GM12878 (cell line): Measurements from ENCODE around the gene MKNK1. TPM values are rescaled to one million over a fixed set of nuclear protein-coding genes. Genes with fewer than 3 reads are reported as not detected.

Experiments
- ATAC-seq: fragments of 200-7000 bp; cut with Tn5 transposase; 3 replicates; pipeline ENCODE4 v1.9.1; 2020; ENCODE audit warnings: mild to moderate bottlenecking, moderate library complexity
- BruUV-seq: library from RNA; stranded (reverse); fragments of 400-500 nt; replicated peaks from 2 replicates; lab custom pipeline; 2021; lab: Mats Ljungman, UMichigan
- CTCF ChIA-PET: fragments of 300-600 bp; sonication (Branson Sonifier 250); formaldehyde crosslinking; extraction: SDS; loops from one replicate; lab custom pipeline; 2021; ENCODE audit warnings: inconsistent platforms; lab: Yijun Ruan, JAX
- POLR2A ChIA-PET: fragments of 350-600 bp; formaldehyde crosslinking; extraction: SDS; loops from one replicate; lab custom pipeline; 2021; ENCODE audit warnings: inconsistent platforms; lab: Charles Lee
- RAD21 ChIA-PET: fragments of 300-600 bp; sonication (Branson Sonifier 250); formaldehyde crosslinking; loops from one replicate; lab custom pipeline; 2023; ENCODE audit warnings: antibody characterized with exemption; ENCODE audit not compliant: unreplicated experiment; lab: Charles Lee
- SMC1A ChIA-PET: fragments of 300-600 bp; sonication (Branson Sonifier 250); formaldehyde crosslinking; loops from one replicate; lab custom pipeline; 2023; ENCODE audit not compliant: unreplicated experiment, uncharacterized antibody; lab: Charles Lee
- DNase-seq: peaks from one replicate; pipeline ENCODE4 v3.0.0-alpha.2; 2011; ENCODE audit warnings: low read depth, low spot score
- FAIRE-seq: peaks from 3 replicates; lab custom pipeline; 2011; peaks lifted over from hg19 to GRCh38; lab: Jason Lieb, UNC
- H2AFZ ChIP-seq: 2 replicates; pipeline ENCODE4 v1.6.0; 2011; ENCODE audit warnings: low read depth, low read length, control low read depth; ENCODE audit not compliant: control insufficient read depth
- H3K27ac ChIP-seq: 2 replicates; pipeline ENCODE4 v1.5.1; 2011; ENCODE audit warnings: control low read depth; ENCODE audit not compliant: control insufficient read depth, insufficient read depth
- H3K27me3 ChIP-seq, 2 experiments: replicated peaks in 1 of 2; 2 replicates each; pipeline versions ENCODE4 v1.6.0 to v1.6.1; 2011; ENCODE audit warnings: low read length in 1 of 2; ENCODE audit not compliant: control insufficient read depth in 2 of 2, insufficient read depth in 2 of 2
- H3K36me3 ChIP-seq, 2 experiments: 2 replicates each; pipeline ENCODE4 v1.5.1; 2011; ENCODE audit warnings: low read length in 1 of 2; ENCODE audit not compliant: control insufficient read depth in 2 of 2, insufficient read depth in 2 of 2
- H3K4me1 ChIP-seq: 2 replicates; pipeline ENCODE4 v1.6.1; 2011; ENCODE audit warnings: mild to moderate bottlenecking, low read length, moderate library complexity, mixed read lengths; ENCODE audit not compliant: control insufficient read depth, insufficient read depth
- H3K4me2 ChIP-seq: 2 replicates; pipeline ENCODE4 v1.6.0; 2011; ENCODE audit warnings: control low read depth; ENCODE audit not compliant: control insufficient read depth, insufficient read depth
- H3K4me3 ChIP-seq: fragments of 200-600 bp; sonication (generic); 2 replicates; pipeline ENCODE4 v1.5.1; 2016
- H3K79me2 ChIP-seq: 2 replicates; pipeline ENCODE4 v1.6.0; 2011; ENCODE audit warnings: low read length; ENCODE audit not compliant: control insufficient read depth, insufficient read depth
- H3K9ac ChIP-seq: 2 replicates; pipeline ENCODE4 v1.8.0; 2011; ENCODE audit warnings: low read length, control low read depth, mixed read lengths; ENCODE audit not compliant: control insufficient read depth, insufficient read depth
- H3K9me3 ChIP-seq: replicated peaks from 3 replicates; pipeline ENCODE4 v1.5.1; 2011; ENCODE audit warnings: mild to moderate bottlenecking, low read length; ENCODE audit not compliant: control insufficient read depth, insufficient read depth
- H4K20me1 ChIP-seq: 2 replicates; pipeline ENCODE4 v1.6.0; 2011; ENCODE audit not compliant: control insufficient read depth, insufficient read depth
- CBX5 ChIP-seq: sonication (generic); IDR thresholded peaks from 2 replicates; pipeline ENCODE4 v1.6.1; 2016; ENCODE audit warnings: low read depth, moderate library complexity, mild to moderate bottlenecking, inconsistent platforms
- DPF2 ChIP-seq: fragments of 450-650 bp; IDR thresholded peaks from 2 replicates; pipeline ENCODE4 v1.6.1; 2017; ENCODE audit warnings: mild to moderate bottlenecking
- EGR1 ChIP-seq, 2 experiments: IDR thresholded peaks; 1 replicate in 1 of 2; 2 replicates in 1 of 2; pipeline ENCODE4 v1.6.1; 2011 to 2012; ENCODE audit warnings: low read depth in 2 of 2, low read length in 2 of 2, borderline replicate concordance in 1 of 2, mild to moderate bottlenecking in 1 of 2, moderate library complexity in 1 of 2
- HDAC2 ChIP-seq: fragments of 200-600 bp; sonication (generic); IDR thresholded peaks from 2 replicates; pipeline ENCODE4 v1.6.1; 2017
- MEF2A ChIP-seq: IDR thresholded peaks from 2 replicates; pipeline ENCODE4 v1.6.1; 2011; ENCODE audit warnings: low read depth, mild to moderate bottlenecking, low read length, moderate library complexity; ENCODE audit not compliant: insufficient read depth
- MYB ChIP-seq: fragments of 150-350 bp; IDR thresholded peaks from 2 replicates; pipeline ENCODE4 v1.6.1; 2014; ENCODE audit warnings: mild to moderate bottlenecking, low read depth, low read length, borderline replicate concordance
- NFXL1 ChIP-seq: fragments of 450-650 bp; IDR thresholded peaks from 2 replicates; pipeline ENCODE4 v1.6.1; 2017; ENCODE audit warnings: antibody characterized with exemption, mild to moderate bottlenecking, borderline replicate concordance
- PAX5 ChIP-seq: IDR thresholded peaks from 2 replicates; pipeline ENCODE4 v1.6.1; 2011; ENCODE audit warnings: low read depth, low read length, borderline replicate concordance
- RB1 ChIP-seq: fragments of 450-650 bp; formaldehyde crosslinking; IDR thresholded peaks from 2 replicates; pipeline ENCODE4 v1.6.1; 2017; ENCODE audit warnings: mild to moderate bottlenecking, borderline replicate concordance
- RFX5 ChIP-seq: IDR thresholded peaks from 2 replicates; pipeline ENCODE4 v1.6.1; 2011; ENCODE audit warnings: low read depth, low read length, improper control_type of control experiment
- SMAD5 ChIP-seq: IDR thresholded peaks from 2 replicates; pipeline ENCODE4 v1.6.1; 2016; ENCODE audit warnings: antibody characterized with exemption, low read depth
- SREBF1 ChIP-seq: IDR thresholded peaks from 2 replicates; pipeline ENCODE4 v1.6.1; 2012; ENCODE audit warnings: mild to moderate bottlenecking, low read length
- SUZ12 ChIP-seq: fragments of 200-600 bp; sonication (generic); IDR thresholded peaks from one replicate; pipeline ENCODE4 v1.6.1; 2018; ENCODE audit warnings: antibody characterized with exemption, mild to moderate bottlenecking; ENCODE audit not compliant: unreplicated experiment
- TAF1 ChIP-seq: IDR thresholded peaks from 2 replicates; pipeline ENCODE4 v1.6.1; 2011; ENCODE audit warnings: mild to moderate bottlenecking, low read depth, low read length, borderline replicate concordance
- TCF7 ChIP-seq: IDR thresholded peaks from 2 replicates; pipeline ENCODE4 v1.6.1; 2014; ENCODE audit warnings: antibody characterized with exemption, borderline replicate concordance
- WRNIP1 ChIP-seq: IDR thresholded peaks from 2 replicates; pipeline ENCODE4 v1.6.1; 2011; ENCODE audit warnings: low read depth, low read length, improper control_type of control experiment, borderline replicate concordance
- ZSCAN29 ChIP-seq: fragments of 450-650 bp; IDR thresholded peaks from 2 replicates; pipeline ENCODE4 v1.6.1; 2017; ENCODE audit warnings: mild to moderate bottlenecking, moderate library complexity
- WGBS: methylation state at CpG from one replicate; pipeline ENCODE4 v1.1.6; 2016; ENCODE audit warnings: low lambda C conversion rate; ENCODE audit not compliant: insufficient replicate concordance, insufficient coverage; ENCODE audit errors: missing lambda C conversion rate; 5-methylcytosine and 5-hydroxymethylcytosine counted together
- in situ Hi-C: fragments of 300-500 bp; cut with MboI; formaldehyde crosslinking; loops from 9 replicates; pipeline ENCODE4 v1.14.3; 2018; ENCODE audit warnings: mixed read lengths
- intact Hi-C: fragments of 100-400 bp; cut with micrococcal nuclease; formaldehyde crosslinking; loops from one replicate; pipeline ENCODE4 v1.14.2; 2022; ENCODE audit not compliant: unreplicated experiment
- polyA plus RNA-seq, 11 experiments: library from polyadenylated mRNA; depleted of rRNA in 4 of 11; unstranded in 6 of 11; stranded (reverse) in 5 of 11; fragments of >200 nt; fragmentation: Nextera tagmentation in 4 of 11; fragmentation: Illumina TruSeq in 1 of 11; extraction: Ambion mirVana in 4 of 11; extraction: Trizol in 1 of 11; gene quantifications; 1 replicate in 1 of 11; 2 replicates in 10 of 11; pipeline versions ENCODE4 v1.2.1 to v1.2.3, GENCODE V29; 2011 to 2016; ENCODE audit warnings: inconsistent platforms in 2 of 11, missing spikeins in 2 of 11, low read depth in 1 of 11
- total RNA-seq, 4 experiments: library from RNA; depleted of rRNA in 3 of 4; stranded (reverse); fragments of >200 nt in 3 of 4; fragmentation: Illumina TruSeq in 1 of 4; extraction: Trizol in 1 of 4; gene quantifications; 2 replicates each; pipeline versions ENCODE4 v1.2.1 to v1.2.3, GENCODE V29; 2013 to 2021
- TF ChIP-seq, protein P1 (sequence below): IDR thresholded peaks from 2 replicates; pipeline ENCODE4 v1.6.1; 2012; ENCODE audit warnings: low read depth, low read length, improper control_type of control experiment
- TF ChIP-seq, protein P2 (sequence below): fragments of 450-650 bp; IDR thresholded peaks from 2 replicates; pipeline ENCODE4 v1.6.1; 2016; ENCODE audit warnings: mild to moderate bottlenecking
- TF ChIP-seq, protein P3 (sequence below): fragments of 450-650 bp; IDR thresholded peaks from 2 replicates; pipeline ENCODE4 v1.6.1; 2017; ENCODE audit warnings: borderline replicate concordance

Gene MKNK1
- total and polyA plus RNA-seq, 10 of the 15 experiments (the other 5 are each of a cell fraction or from before 2014, with no cell fraction given), result 13.7 to 29.9 (median 26.5) TPM

DNA sequence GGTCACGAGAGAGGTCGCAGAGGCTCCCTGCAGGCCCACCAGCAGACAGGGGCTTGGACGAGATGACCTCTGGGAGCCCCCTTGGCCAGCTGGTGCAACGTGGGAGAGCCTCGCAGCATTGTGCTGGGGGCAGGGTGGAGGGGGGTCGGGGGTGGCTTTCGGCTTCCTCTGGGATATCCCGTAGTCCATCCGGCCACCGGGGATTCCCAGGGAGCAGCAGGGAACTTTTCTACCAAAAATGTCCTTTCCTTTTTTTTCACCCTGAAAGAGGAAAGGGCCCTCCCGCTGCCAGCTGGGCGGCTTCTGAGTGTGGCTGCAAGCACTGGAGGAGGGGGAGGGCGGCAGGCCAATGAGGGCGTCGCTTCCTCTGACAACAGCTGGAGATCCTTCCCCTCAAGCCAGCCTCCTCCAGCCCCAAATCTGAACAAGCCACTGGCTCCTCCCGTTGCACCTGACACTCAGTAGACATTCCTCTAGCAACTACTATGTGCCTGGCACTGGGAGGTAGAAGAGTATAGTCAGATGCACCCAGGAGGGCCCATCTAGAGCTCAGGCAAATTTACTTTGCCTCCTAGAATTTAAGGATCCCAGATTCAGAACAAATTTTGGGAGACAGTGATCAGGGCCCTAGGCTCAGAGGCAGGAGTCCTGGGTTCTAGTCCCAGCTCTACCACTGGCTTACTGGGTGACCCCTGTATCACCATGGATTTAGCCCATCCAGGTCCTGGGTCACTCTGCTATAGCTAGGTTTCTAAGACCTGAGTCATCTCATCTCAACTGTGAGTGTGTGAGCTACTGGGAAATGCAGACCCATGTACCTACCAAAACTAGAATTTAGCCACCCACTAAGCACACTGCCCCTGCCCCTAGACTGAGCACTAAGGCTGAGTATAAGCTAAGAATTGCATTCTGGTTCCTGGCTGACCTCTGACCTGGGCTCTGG is 9.9 kb upstream of the MKNK1 start:
- Histone ChIP-seq H3K9me3 (no peaks in the 10 kb centered on the region), H3K27ac (peak overlapping the region; percentile 64), H3K9ac (peak overlapping the region; percentile 49; the same call in 1 of the 2 replicates), H3K27me3 (no peaks in the 10 kb centered on the region), H3K79me2 (peaks cover 36% of the 10 kb centered on the region), H4K20me1 (no peaks in the 10 kb centered on the region), H3K4me3 (peak overlapping the region; percentile 65; the same call in 1 of the 2 replicates), H3K36me3 (peaks cover 0 to 1% of the 10 kb centered on the region in 2 experiments; a peak in 1 of 4 replicates), H3K4me2 (peak overlapping the region; percentile 87), H3K4me1 (peaks cover 45% of the 10 kb centered on the region), H2AFZ (no peak overlapping the region)
- ChIA-PET POLR2A (interaction anchor here (0.6 to 8.8 kb wide), 4 partner anchors 8 to 105 kb away, joined by 3 to 124 read pairs (median 4); partner anchors contain the start of genes EFCAB14 and MKNK1), RAD21 (interaction anchor here (1.3 to 4.3 kb wide), 2 partner anchors 10 to 105 kb away, joined by 3 to 41 read pairs; partner anchors contain the start of genes EFCAB14 and MKNK1), CTCF (interaction anchor here (0.7 to 4.3 kb wide), 6 partner anchors 9 to 112 kb away, joined by 3 to 30 read pairs (median 3); partner anchors contain the start of genes ATPAF1 and MKNK1), SMC1A (interaction anchor here (0.8 to 2.0 kb wide), 5 partner anchors 8 to 84 kb away, joined by 3 to 14 read pairs (median 6); partner anchors contain the start of genes ATPAF1 and MKNK1)
- FAIRE-seq (no peak), DNase-seq (peak; percentile 42), ATAC-seq (peak; percentile 72)
- in situ Hi-C loops, result no loop called here
- intact Hi-C loops, result no loop called here
- 51% methylated on average over 15 of the region's 16 CpGs for WGBS
- no TSS peak for BruUV-seq
- TF ChIP-seq NFXL1, result no peak
- TF ChIP-seq SREBF1, result no peak
- TF ChIP-seq MYB, result no peak
- no peak for TF ChIP-seq EGR1 (IDR thresholded peaks at IDR 0.05; ENCODE audit: borderline replicate concordance in 1 of 2, low read depth in 2 of 2, low read length in 2 of 2)
- TF ChIP-seq SMAD5, result no peak
- 0 out of 2 replicates have a peak, but pooled peaks have one; percentile 20 for TF ChIP-seq MEF2A
- no peak for TF ChIP-seq TCF7
- TF ChIP-seq, protein P1, sequence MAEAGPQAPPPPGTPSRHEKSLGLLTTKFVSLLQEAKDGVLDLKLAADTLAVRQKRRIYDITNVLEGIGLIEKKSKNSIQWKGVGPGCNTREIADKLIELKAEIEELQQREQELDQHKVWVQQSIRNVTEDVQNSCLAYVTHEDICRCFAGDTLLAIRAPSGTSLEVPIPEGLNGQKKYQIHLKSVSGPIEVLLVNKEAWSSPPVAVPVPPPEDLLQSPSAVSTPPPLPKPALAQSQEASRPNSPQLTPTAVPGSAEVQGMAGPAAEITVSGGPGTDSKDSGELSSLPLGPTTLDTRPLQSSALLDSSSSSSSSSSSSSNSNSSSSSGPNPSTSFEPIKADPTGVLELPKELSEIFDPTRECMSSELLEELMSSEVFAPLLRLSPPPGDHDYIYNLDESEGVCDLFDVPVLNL, result no peak
- TF ChIP-seq PAX5, result no peak
- TF ChIP-seq, protein P2, sequence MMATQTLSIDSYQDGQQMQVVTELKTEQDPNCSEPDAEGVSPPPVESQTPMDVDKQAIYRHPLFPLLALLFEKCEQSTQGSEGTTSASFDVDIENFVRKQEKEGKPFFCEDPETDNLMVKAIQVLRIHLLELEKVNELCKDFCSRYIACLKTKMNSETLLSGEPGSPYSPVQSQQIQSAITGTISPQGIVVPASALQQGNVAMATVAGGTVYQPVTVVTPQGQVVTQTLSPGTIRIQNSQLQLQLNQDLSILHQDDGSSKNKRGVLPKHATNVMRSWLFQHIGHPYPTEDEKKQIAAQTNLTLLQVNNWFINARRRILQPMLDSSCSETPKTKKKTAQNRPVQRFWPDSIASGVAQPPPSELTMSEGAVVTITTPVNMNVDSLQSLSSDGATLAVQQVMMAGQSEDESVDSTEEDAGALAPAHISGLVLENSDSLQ, result no peak
- no peak for TF ChIP-seq DPF2
- no peak for TF ChIP-seq WRNIP1
- no peak for TF ChIP-seq RB1
- TF ChIP-seq, protein P3, sequence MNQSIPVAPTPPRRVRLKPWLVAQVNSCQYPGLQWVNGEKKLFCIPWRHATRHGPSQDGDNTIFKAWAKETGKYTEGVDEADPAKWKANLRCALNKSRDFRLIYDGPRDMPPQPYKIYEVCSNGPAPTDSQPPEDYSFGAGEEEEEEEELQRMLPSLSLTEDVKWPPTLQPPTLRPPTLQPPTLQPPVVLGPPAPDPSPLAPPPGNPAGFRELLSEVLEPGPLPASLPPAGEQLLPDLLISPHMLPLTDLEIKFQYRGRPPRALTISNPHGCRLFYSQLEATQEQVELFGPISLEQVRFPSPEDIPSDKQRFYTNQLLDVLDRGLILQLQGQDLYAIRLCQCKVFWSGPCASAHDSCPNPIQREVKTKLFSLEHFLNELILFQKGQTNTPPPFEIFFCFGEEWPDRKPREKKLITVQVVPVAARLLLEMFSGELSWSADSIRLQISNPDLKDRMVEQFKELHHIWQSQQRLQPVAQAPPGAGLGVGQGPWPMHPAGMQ, result no peak
- no peak for TF ChIP-seq ZSCAN29
- TF ChIP-seq SUZ12, result no peak
- no peak for TF ChIP-seq TAF1
- TF ChIP-seq CBX5, result no peak
- no peak; the same call in 1 of the 2 replicates for TF ChIP-seq RFX5
- TF ChIP-seq HDAC2, result no peak
